ENCODE data around the gene KMT5B. TPM values are rescaled to one million over a fixed set of nuclear protein-coding genes. Genes with fewer than 3 reads are reported as not detected.

Gene KMT5B
- total RNA-seq, 2 donors from 2014 or later: 30.0 to 32.2 TPM

DNA sequence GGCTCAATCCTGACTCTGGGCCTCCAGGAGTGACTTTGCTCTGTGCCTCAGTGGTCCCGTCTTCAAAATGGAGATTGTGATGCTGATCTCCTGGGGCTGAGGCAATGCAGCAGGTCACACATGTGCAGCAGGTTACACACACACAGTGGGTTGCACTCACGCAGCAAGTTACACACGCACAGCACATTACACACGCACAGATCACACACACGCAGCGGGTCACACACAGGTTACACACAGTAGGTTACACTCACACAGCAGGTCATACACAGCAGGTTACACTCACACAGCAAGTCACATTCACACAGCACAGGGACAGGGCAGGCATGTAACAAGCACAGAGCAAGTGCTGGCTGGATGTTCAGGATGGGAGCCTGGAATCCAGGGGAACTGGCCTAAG is 47.4 kb upstream of the KMT5B start:
- ATAC-seq (no peak), DNase-seq (no peak)
- 98% methylated on average over 6 of the region's 6 CpGs; no CpG with 5 or more reads in 1 of the 2 donors for WGBS, 2 donors
- intact Hi-C loops (cut with DNase I): loop anchor here (5.0 kb wide), 1 partner anchor 127 kb away; no protein-coding TSS in a partner anchor
- Histone ChIP-seq H3K9me3 (no peaks in the 10 kb centered on the region), H3K36me3 (replicated peaks in 1 of 2; ENCODE audit: insufficient read depth in 1 of 2, low read depth in 2 of 2) (peaks cover 0 to 26% of the 10 kb centered on the region in 2 donors), H3K27ac (no peak overlapping the region), H3K4me1 (peaks cover 5% of the 10 kb centered on the region), H3K27me3 (no peaks in the 10 kb centered on the region), H3K4me3 (no peak overlapping the region)
- no peak for TF ChIP-seq POLR2A (IDR thresholded peaks at IDR 0.05)
- TF ChIP-seq, protein P1, sequence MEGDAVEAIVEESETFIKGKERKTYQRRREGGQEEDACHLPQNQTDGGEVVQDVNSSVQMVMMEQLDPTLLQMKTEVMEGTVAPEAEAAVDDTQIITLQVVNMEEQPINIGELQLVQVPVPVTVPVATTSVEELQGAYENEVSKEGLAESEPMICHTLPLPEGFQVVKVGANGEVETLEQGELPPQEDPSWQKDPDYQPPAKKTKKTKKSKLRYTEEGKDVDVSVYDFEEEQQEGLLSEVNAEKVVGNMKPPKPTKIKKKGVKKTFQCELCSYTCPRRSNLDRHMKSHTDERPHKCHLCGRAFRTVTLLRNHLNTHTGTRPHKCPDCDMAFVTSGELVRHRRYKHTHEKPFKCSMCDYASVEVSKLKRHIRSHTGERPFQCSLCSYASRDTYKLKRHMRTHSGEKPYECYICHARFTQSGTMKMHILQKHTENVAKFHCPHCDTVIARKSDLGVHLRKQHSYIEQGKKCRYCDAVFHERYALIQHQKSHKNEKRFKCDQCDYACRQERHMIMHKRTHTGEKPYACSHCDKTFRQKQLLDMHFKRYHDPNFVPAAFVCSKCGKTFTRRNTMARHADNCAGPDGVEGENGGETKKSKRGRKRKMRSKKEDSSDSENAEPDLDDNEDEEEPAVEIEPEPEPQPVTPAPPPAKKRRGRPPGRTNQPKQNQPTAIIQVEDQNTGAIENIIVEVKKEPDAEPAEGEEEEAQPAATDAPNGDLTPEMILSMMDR (IDR thresholded peaks at IDR 0.05): no peak

DNA sequence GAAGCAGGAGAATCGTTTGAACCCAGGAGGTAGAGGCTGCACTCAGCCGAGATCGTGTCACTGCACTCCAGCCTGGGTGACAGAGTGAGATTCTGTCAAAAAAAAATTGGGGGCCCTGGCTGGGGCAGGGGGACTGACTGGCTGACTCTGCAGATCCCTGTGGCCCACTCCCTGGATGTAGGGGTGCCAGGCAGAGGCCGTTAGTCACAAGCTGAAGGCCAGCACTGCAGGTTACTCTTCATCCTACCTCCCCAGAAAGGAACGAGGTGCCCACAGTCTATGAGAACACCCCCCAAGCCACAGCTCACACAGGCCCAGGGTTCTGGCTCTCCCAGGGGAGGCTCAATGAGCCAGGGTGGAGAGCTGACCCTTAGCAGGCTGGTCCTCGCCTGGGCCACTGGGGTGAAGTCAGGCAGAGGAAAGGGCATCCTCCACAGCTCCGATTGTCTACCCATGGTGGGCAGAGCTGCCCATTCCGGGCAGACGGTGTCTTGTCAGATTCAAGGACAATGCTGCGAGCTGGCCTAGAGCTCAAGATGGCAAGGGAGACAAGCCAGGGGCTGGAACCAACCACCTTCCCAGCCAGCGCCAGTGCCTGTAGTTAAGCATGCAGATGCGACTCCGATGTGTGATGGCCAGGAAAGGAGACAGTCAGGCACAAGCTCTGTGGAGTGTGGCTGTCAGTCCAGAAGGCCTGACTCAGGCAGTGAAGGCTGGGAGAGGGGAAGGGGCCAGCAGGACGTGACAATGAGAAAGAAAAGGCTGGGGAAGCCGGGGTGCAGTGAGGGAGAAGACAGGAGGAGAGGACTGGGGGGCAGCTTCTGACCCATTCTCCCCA is 46.2 kb upstream of the KMT5B start:
- intact Hi-C loops (cut with DNase I): loop anchor here (5.0 kb wide), 2 partner anchors 38 to 188 kb away; no protein-coding TSS in a partner anchor
- Histone ChIP-seq H3K9me3 (no peaks in the 10 kb centered on the region), H3K27me3 (no peaks in the 10 kb centered on the region), H3K36me3 (replicated peaks in 1 of 2; ENCODE audit: insufficient read depth in 1 of 2, low read depth in 2 of 2) (peaks cover 0 to 22% of the 10 kb centered on the region in 2 donors), H3K4me3 (no peak overlapping the region), H3K27ac (no peak overlapping the region), H3K4me1 (peaks cover 5% of the 10 kb centered on the region)
- 77 to 79% methylated on average over 9 to 15 of the region's 15 CpGs for WGBS, 2 donors
- DNase-seq: no peak
- TF ChIP-seq, protein P1 (IDR thresholded peaks at IDR 0.05): no peak
- no peak for TF ChIP-seq POLR2A (IDR thresholded peaks at IDR 0.05)
- no peak for ATAC-seq

DNA sequence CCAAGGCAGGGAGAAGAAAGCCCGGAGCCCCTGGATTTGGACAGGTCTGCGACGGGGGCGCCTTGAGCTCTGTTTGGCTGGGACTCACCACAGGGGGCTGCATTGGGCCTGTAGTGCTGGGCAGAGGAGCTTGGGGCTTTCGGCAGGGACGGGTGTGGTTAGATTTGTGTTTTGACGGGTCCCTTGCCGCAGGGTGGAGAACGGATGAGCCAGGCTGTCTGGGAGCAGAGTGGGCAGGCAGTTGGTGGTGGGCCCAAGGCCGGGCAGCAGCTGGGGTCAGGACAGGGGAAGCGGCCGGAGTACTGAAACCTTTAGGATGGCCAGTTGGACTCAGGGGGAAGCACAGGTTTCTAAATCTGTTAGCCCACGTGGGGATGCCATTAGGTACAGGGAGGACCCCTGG is 45.3 kb upstream of the KMT5B start:
- H3K4me3 ChIP-seq: no peak overlapping the region
- TF ChIP-seq, protein P1 (IDR thresholded peaks at IDR 0.05): no peak
- TF ChIP-seq POLR2A (IDR thresholded peaks at IDR 0.05): no peak
- intact Hi-C loops (cut with DNase I): loop anchor here (5.0 kb wide), 2 partner anchors 39 to 189 kb away; no protein-coding TSS in a partner anchor
- ATAC-seq (no peak), DNase-seq (no peak)
- WGBS, 2 donors: 83 to 90% methylated on average over 12 to 13 of the region's 13 CpGs
- no peaks in the 10 kb centered on the region for H3K27me3 ChIP-seq
- H3K9me3 ChIP-seq: no peaks in the 10 kb centered on the region
- peaks cover 0 to 16% of the 10 kb centered on the region in 2 donors for H3K36me3 ChIP-seq (replicated peaks in 1 of 2; ENCODE audit: insufficient read depth in 1 of 2, low read depth in 2 of 2)
- H3K27ac ChIP-seq: no peak overlapping the region
- peaks cover 5% of the 10 kb centered on the region for H3K4me1 ChIP-seq

DNA sequence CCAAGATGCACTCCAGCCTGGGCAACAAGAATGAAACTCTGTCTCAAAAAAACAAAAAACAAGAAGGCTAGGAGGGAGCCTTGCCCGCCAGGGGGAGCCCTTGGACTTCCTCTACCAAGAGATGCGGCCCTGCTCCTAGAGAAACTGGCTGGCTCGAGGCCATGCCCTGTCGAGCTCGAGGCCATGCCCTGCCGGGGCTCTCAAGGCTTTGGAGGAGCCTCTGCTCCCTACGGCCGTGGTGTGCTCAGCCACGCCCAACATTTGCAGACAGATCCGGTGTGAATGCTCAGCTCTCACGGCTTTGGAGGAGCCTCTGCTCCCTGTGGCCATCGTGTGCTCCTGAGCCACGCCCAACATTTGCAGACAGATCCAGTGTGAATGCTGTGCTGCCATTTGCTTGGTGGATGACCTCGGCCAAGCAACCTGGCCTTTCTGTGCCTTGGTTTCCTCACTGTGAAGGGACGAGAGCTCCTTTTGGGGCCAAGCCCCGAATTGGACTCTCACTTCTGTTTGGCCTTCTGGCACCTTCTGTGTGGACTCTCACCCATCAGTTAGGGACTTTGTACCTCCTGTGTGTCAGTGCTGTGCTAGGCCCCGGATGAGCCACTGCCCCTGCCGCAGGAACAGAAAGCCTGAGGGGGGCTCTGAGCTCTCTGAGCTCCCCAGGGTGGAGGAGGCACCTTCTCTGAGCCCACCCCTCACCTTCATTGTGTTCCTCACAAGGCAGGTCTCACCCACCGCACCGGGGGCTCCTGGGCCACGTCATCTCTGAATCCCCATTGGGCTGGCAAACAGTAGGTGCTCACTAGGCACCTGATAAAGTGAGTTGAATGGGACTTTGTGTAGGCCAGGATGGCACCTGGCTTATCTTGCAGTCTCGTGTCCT is 44.6 kb upstream of the KMT5B start:
- H3K9me3 ChIP-seq: no peaks in the 10 kb centered on the region
- H3K27ac ChIP-seq: no peak overlapping the region
- WGBS, 2 donors: 32 to 51% methylated on average over 10 to 22 of the region's 22 CpGs
- DNase-seq (peak; percentile 98 to 100 (median 98)), ATAC-seq (peak; percentile 91)
- peaks cover 5% of the 10 kb centered on the region for H3K4me1 ChIP-seq
- H3K36me3 ChIP-seq (replicated peaks in 1 of 2; ENCODE audit: insufficient read depth in 1 of 2, low read depth in 2 of 2): peaks cover 0 to 12% of the 10 kb centered on the region in 2 donors
- intact Hi-C loops (cut with DNase I): loop anchor here (5.0 kb wide), 2 partner anchors 40 to 190 kb away; no protein-coding TSS in a partner anchor
- H3K4me3 ChIP-seq: no peak overlapping the region
- TF ChIP-seq, protein P1 (IDR thresholded peaks at IDR 0.05): peak; percentile 83 to 96 (median 94)
- TF ChIP-seq POLR2A (IDR thresholded peaks at IDR 0.05): no peak
- H3K27me3 ChIP-seq: no peaks in the 10 kb centered on the region

All from body of pancreas (tissue), 4 donors.